Activated CD4-positive, alpha-beta T cell treated with anti-CD3 and anti-CD28 coated beads, Interleukin-2, Interleukin-6, amounts not matched to agents 100 ng/mL and 50 ng/mL, durations not matched to agents 16 hours and 8 hours (primary cell): ENCODE results near the gene TLK2.
A peak's percentile ranks its signal among the peaks of the same experiment; 100 is the strongest.

Experiments
- DNase-seq: peaks from one replicate; pipeline ENCODE4 v3.0.0-alpha.2; 2020

The TLK2 gene

DNA sequence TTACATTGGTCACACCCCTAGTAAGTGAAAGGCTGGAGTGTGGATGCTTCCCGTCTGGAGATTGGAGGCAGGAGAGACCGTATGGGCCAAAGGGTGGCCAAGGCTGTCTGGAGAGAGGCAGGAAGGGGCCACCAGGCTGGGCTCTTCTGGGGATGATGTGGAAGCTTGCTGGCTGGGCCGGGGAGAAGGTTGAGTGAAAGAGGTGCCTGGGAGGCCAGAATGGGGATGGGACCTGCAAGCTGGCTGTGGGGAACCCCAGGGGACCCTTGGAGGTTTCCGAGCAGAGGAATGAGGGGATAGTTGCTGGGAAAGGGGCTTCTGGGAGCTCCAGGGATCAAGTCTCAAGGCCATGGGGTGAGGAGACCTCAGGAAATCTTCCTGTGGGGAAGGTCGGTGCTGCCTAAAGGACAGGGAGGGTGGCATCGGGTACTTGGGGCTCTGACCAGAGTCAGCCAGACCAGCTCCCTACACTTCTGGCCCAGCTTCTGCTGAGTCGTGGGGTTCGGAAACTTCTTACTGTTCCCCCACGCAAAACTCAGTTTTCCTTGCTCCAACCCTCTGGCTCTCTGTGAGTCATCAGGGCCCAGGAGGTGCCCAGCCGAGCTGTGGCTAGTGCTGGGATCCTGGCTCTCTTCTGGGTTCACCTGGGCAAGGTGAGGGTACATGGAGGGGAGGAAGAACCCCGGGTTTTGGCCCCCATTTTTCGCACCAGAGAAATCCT lies 151.9 kb downstream of the TLK2 start:
- DNase-seq, result no peak

GRCh38 chr17:62631086-62631935 lies 152.7 kb downstream of the TLK2 start:
- DNase-seq, result no peak

DNA sequence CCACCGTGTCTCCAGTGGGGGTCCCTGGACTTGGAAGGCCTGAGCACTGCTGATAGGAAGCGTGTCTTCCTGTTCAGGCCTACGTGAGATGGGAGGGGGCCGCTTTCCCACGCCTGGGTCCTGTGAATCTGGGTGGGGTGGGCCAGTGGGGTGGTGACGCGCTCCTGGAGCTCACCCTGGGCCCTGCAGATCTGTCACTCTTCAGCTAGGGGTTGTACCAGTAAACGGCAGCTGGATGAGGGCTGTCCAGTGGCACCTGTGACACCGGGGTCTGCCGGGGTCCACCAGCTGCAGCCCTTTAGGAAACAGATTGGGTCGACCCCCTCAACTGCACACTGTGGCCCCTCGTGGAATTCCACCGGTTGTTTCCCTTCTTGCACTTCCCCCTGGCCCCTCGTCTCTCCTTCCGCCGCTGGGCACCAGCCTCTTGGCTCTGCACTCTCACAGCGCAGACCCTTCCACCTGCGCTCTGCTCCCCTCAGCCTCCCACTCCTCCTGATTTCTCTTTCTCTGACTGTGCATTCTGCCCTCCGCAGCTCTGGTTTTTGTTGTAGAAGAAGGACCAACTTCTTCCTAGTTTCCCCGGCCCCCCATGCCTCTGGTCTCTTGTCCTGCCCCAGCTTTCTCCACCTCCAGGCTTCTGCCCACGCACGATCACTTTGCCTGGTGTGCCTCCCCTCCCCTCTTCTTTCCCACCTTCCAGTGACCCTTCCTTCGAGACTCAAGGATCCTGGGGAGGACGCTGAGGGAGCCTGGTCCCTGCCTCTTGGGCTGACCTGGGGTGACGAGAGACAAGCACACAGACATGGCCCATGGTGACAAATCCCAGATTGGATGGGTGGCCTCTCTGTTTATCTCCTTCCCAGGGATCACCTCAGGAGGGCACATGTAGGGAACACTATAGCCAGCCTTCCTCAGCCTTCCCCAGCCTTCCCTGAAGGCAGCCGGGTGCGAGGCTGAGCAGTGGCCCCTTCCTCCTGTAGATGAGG lies 153.6 kb downstream of the TLK2 start:
- no peak for DNase-seq

GRCh38 chr17:62637809-62638208 lies 159.2 kb downstream of the TLK2 start:
- DNase-seq, result no peak

- DNase-seq, result no peak
These were observed 162.5 kb downstream of the TLK2 start for GRCh38 chr17:62641153-62641552.

DNA sequence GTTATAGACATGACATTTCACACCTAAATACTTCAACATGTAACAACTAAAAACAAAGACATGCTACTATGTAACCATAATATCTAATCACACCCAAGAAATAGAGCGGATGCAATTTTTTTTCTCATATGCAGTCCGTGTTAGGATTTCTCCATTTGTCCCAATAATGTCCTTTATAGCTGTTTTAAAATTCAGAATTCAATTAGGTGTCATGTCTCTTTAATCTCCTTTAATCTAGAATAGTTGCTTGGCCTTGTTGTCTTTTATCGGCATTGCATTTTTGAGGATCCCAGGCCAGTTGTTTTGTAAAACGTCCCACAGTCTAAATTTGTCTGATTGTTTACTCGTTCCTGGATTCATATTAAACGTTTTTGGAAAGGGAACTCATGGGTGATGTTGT lies 163.3 kb downstream of the TLK2 start:
- no peak for DNase-seq

GRCh38 chr17:62643496-62643895 lies 164.9 kb downstream of the TLK2 start:
- DNase-seq, result no peak

DNA sequence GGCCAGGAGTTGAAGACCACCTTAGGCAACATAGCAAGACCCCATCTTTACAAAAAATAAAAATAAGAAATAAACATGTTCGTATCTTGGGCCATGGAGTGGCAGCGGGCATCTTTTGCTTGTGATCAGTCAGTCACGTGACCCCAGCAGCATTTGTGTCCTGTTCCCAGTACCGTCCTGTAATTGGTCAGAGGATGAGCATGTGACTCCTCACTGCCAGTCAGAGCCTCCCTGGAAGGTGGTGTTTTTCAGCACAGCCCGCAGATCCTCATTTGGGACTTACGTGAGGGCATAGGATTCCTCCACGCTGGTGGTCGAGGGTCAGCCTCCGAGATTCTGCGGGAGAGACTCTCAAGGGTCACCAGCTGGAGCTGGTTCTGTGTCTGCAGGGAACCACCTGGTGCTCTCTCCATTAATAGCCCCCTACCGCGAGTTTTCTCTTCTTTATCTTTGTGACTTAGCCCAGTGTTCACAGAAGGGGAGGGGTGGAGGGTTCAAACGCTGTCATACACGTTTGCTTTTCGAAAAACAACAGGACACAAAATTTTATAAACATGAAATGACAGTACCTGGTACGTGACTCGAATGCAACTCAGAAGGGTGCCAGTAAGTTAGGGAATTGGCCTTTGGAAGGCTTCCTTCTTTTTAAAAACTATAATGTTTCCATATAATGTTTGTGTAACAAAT lies 166.0 kb downstream of the TLK2 start:
- no peak for DNase-seq

DNA sequence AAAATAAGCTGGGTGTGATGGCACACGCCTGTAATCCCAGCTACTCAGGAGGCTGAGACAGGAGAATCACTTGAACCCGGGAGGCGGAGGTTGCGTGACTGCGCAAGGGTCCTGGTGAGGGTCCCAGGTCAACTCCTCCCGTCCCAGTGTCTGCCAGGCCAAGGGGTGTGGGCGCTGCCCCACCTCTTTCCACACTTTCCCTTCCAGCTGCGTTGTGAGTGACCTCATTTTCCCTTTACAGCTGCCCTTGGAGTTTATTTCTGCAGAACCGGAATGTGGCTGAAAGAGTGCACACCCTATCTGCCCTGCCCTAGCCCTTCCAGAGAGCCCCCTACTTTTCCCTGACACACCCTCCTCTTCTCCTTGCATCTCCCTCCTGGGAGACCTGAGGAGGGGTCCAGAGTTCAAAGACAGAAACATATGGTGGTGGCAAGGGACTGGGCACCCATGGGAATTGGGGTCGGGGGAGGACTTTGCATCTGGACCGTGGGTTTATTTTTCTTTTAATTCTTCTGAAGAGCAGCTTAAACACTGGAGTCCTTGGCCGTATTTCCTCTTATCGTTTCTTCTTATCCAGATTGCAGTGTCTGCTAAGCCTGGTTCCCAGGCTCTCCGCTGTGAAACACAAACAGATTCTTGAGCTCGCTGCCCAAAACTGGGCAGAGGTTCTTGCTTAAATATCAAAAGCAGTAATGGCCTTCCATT lies 169.8 kb downstream of the TLK2 start:
- DNase-seq, result no peak

DNA sequence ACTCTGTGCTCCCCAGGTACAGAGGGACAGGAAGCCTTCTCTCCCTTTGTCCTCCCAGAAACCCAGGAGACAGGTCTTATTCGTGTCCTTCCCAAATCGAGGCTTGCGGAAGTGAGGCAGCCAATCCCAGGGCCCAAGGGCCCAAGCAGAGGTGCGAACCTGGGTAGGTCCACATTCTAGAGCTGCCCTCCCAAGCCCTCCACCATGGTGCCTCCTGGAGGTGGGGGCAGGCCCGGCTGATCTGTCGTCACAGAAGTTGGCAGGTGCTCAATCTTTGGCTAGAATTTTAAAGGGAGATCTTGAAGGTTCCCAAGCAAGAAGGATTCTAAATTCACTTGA lies 170.3 kb downstream of the TLK2 start:
- no peak for DNase-seq

- no peak for DNase-seq
These were observed 170.9 kb downstream of the TLK2 start for GRCh38 chr17:62649570-62649969.

DNA sequence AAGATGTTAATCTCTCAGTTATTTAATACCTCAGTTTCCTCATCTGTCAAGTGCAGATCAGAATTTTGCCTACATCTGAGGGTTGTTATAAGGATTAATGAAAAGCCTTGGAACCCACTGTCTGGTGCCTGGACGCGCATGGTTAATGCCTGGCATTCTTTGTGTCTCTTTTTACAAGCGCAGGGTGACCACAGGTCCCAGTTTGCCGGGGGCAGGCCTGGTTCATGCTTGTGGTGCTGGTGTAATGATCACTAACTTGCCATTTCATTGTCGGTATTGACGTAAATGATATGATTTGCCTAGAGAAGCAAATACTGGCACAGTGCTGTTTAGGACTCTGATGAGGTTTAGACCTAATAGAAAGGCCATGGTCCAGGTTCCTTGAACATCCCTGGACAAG lies 172.0 kb downstream of the TLK2 start:
- DNase-seq, result no peak

DNA sequence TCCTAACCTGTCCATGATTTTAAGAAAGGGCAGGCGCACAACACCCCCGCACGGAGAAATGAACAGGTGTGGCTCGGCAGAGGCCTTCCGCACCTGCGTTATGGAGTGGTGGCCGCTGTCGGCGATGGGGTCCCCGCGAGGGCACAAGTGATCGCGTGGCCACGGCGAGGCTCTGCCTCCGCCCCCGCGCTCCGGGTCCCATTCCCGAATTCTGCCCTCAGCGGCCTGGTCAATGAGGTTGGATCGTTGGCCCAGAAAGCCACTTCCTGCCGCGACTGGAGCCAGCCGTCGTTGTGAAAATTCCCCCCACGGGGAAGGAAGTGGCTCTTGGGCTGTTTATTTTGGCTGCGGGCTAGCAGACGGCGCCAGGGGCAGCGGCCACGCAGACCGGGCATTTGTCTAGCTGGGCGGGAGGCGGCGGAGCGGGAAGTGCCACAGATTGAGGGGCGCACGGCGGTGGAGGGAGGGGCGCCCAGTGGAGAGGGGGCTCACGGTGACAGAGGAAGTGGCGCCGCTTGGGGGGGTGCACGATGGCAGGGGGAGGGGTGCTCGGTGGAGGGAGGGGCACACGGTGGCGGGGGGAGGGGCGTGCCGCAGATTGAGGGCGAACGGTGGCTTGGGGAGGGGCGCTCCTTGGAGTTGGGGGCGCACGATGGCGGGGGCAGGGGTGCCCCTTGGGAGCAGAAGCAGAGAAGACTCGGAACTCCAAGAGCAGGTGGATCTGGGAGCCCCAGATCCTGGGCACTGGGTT lies 173.8 kb downstream of the TLK2 start:
- DNase-seq, result peak; percentile 59

DNA sequence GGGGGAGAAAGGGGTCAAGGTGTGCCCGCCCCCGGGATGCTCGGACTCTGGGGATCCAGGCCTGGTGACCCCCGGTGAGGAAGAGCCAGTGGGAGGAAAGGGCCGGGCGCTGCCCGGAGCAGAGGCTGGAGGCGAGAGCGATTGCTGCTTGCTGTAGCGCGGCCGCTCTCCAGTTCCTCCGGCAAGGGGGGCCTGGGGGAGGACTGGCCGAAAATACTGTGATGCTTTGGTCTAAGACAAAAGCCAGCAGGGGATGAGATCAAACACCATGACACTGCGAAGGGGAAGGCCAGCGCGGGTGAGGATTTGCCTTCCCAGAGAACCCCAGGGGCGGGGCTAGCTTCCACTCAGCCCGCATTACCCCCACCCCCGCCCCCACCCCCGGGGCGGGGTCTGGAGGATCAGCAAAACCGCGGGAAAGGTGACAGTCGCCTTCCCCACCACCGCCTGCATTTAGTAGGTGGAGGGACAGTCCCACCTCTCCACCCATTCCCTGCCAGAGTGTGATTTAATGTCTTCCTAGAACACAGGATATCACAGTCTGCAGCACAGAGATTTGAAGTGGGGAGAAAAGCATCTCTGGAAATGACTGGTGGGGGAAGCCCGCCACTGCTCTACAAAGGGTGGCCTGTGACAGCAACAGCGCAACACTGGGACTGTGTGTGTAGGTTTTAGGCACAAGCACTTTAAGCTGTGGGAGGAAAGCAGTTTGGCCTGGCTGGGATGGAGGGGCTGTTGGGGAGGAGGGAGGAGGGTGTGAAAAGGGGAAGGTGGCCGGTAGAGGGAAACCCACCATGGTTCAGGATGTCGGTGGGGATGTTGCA lies 174.6 kb downstream of the TLK2 start:
- peak; percentile 96 for DNase-seq

- DNase-seq, result peak; percentile 32
These were observed 175.5 kb downstream of the TLK2 start for GRCh38 chr17:62653826-62654761.

GRCh38 chr17:62655656-62656055 lies 177.0 kb downstream of the TLK2 start:
- no peak for DNase-seq

GRCh38 chr17:62656446-62656845 lies 177.8 kb downstream of the TLK2 start:
- DNase-seq, result no peak

GRCh38 chr17:62657145-62657665 lies 178.6 kb downstream of the TLK2 start:
- no peak for DNase-seq

DNA sequence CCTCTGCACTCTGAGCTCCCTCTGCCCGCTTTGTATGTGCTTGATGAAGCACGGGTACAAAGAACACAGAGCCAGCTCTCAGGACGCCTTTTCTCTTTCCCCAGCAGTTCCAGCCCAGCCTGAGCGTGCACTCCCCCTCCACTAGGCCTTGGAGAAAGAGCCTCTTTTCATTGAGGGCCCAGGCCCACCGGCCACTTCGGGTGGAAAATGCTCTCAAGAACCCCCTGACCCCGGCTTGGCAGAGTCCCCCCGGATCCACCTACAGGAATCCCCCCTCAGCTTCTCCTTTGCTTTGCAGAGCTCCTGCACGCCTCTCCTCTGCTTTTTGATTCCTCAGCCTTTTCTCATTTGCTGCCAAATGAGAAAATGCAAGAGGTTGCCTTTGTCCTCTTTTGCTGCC lies 179.1 kb downstream of the TLK2 start:
- no peak for DNase-seq
